ENCODE data around the gene ZFAND2A.
"Not testable (repeated sequence)": the region's sequence is repeated elsewhere in the genome, so short reads cannot be mapped to it uniquely, and the experiment has no call there.

ZFAND2A gene

GRCh38 chr7:1150400-1151002, 9.5 kb downstream of the ZFAND2A start:
- no peak for DNase-seq

- no peak for DNase-seq
Observed at GRCh38 chr7:1149351-1149794, 10.6 kb downstream of the ZFAND2A start.

- not testable (repeated sequence) for DNase-seq
Observed at GRCh38 chr7:1147873-1148272, 12.1 kb downstream of the ZFAND2A start.

GRCh38 chr7:1144269-1144771, 15.7 kb downstream of the ZFAND2A start:
- DNase-seq = no peak

- not testable (repeated sequence) for DNase-seq
Observed at GRCh38 chr7:1143031-1143430, 17.0 kb downstream of the ZFAND2A start.

- DNase-seq = no peak
Observed at GRCh38 chr7:1142051-1142635, 17.9 kb downstream of the ZFAND2A start.

- DNase-seq = no peak
Observed at GRCh38 chr7:1141651-1142050, 18.3 kb downstream of the ZFAND2A start.

- DNase-seq = no peak
Observed at GRCh38 chr7:1140476-1141104, 19.4 kb downstream of the ZFAND2A start.

GRCh38 chr7:1137517-1138167, 22.4 kb downstream of the ZFAND2A start:
- no peak for DNase-seq

- no peak for DNase-seq
Observed at GRCh38 chr7:1136841-1137516, 23.0 kb downstream of the ZFAND2A start.

GRCh38 chr7:1134951-1135350, 25.0 kb downstream of the ZFAND2A start:
- no peak for DNase-seq

GRCh38 chr7:1131471-1132265, 28.3 kb downstream of the ZFAND2A start:
- DNase-seq = no peak

GRCh38 chr7:1130021-1130990, 29.7 kb downstream of the ZFAND2A start:
- DNase-seq = no peak

GRCh38 chr7:1129431-1129830, 30.6 kb downstream of the ZFAND2A start:
- no peak for DNase-seq

- no peak for DNase-seq
Observed at GRCh38 chr7:1127001-1127400, 33.0 kb downstream of the ZFAND2A start.

GRCh38 chr7:1125603-1125969, 34.4 kb downstream of the ZFAND2A start:
- DNase-seq = no peak

- DNase-seq = no peak
Observed at GRCh38 chr7:1124816-1125602, 35.0 kb downstream of the ZFAND2A start.

- DNase-seq = no peak
Observed at GRCh38 chr7:1124164-1124563, 35.8 kb downstream of the ZFAND2A start.

GRCh38 chr7:1123715-1124114, 36.3 kb downstream of the ZFAND2A start:
- DNase-seq = no peak

- no peak for DNase-seq
Observed at GRCh38 chr7:1122832-1123501, 37.0 kb downstream of the ZFAND2A start.

All from NCI-H1105 (cell line).